Hepatocyte (in vitro differentiated cells): ENCODE results near the gene LRRC41. TPM values are rescaled to one million over a fixed set of nuclear protein-coding genes. Genes with fewer than 3 reads are reported as not detected.

Source experiments
- DNase-seq: peaks from one replicate; pipeline ENCODE4 v3.0.0-alpha.2; 2016; ENCODE audit warnings: low spot score
- H2AFZ ChIP-seq: fragments of 200-600 bp; sonication (generic); 2 replicates; pipeline ENCODE4 v1.6.0; 2016; ENCODE audit warnings: antibody characterized with exemption, mild to moderate bottlenecking
- H3K27ac ChIP-seq: fragments of 200-600 bp; sonication (generic); 2 replicates; pipeline ENCODE4 v1.5.1; 2016; ENCODE audit warnings: mild to moderate bottlenecking
- H3K27me3 ChIP-seq: fragments of 200-600 bp; sonication (generic); 2 replicates; pipeline ENCODE4 v1.6.1; 2016
- H3K36me3 ChIP-seq: fragments of 200-600 bp; sonication (generic); replicated peaks from 2 replicates; pipeline ENCODE4 v1.5.1; 2016; ENCODE audit warnings: low read depth; ENCODE audit not compliant: insufficient read depth
- H3K4me1 ChIP-seq: fragments of 200-600 bp; sonication (generic); 2 replicates; pipeline ENCODE4 v1.5.1; 2016; ENCODE audit warnings: mild to moderate bottlenecking, moderate library complexity; ENCODE audit not compliant: insufficient read depth
- H3K4me2 ChIP-seq: fragments of 200-600 bp; sonication (generic); 2 replicates; pipeline ENCODE4 v1.6.0; 2016
- H3K4me3 ChIP-seq: fragments of 200-600 bp; sonication (generic); 2 replicates; pipeline ENCODE4 v1.5.1; 2016; ENCODE audit warnings: mild to moderate bottlenecking
- H3K79me2 ChIP-seq: fragments of 200-600 bp; sonication (generic); 2 replicates; pipeline ENCODE4 v1.6.0; 2017; ENCODE audit warnings: mild to moderate bottlenecking
- H3K9me2 ChIP-seq: fragments of 200-600 bp; sonication (generic); replicated peaks from 2 replicates; pipeline ENCODE4 v1.6.0; 2017; ENCODE audit warnings: mild to moderate bottlenecking; ENCODE audit not compliant: insufficient read depth
- H3K9me3 ChIP-seq: fragments of 200-600 bp; sonication (generic); 2 replicates; pipeline ENCODE4 v1.5.1; 2016; ENCODE audit warnings: low read depth, mild to moderate bottlenecking
- H4K20me1 ChIP-seq: fragments of 200-600 bp; sonication (generic); 2 replicates; pipeline ENCODE4 v1.6.0; 2016; ENCODE audit warnings: mild to moderate bottlenecking; ENCODE audit not compliant: insufficient read depth, poor library complexity, severe bottlenecking
- CTCF ChIP-seq: fragments of 200-600 bp; sonication (generic); IDR thresholded peaks from 2 replicates; pipeline ENCODE4 v1.5.1; 2016; ENCODE audit warnings: antibody characterized with exemption, mild to moderate bottlenecking; ENCODE audit not compliant: poor library complexity
- EZH2 ChIP-seq: fragments of 200-600 bp; sonication (generic); IDR thresholded peaks from 2 replicates; pipeline ENCODE4 v1.6.1; 2016; ENCODE audit warnings: antibody characterized with exemption, mild to moderate bottlenecking, borderline replicate concordance
- EZH2phosphoT487 ChIP-seq: fragments of 200-600 bp; sonication (generic); IDR thresholded peaks from one replicate; pipeline ENCODE4 v1.6.1; 2018; ENCODE audit warnings: antibody characterized with exemption, mild to moderate bottlenecking, low read depth, moderate library complexity; ENCODE audit not compliant: unreplicated experiment, severe bottlenecking
- WGBS: methylation state at CpG from one replicate; pipeline ENCODE4 v1.1.6; 2016; ENCODE audit warnings: low lambda C conversion rate; ENCODE audit errors: missing lambda C conversion rate; 5-methylcytosine and 5-hydroxymethylcytosine counted together
- polyA plus RNA-seq: library from polyadenylated mRNA; unstranded; fragments of >200 nt; fragmentation: Nextera tagmentation; extraction: Ambion mirVana; gene quantifications from 2 replicates; pipeline ENCODE4 v1.2.1, GENCODE V29; 2016
- total RNA-seq: library from RNA; depleted of rRNA; stranded (reverse); fragments of >200 nt; gene quantifications from 2 replicates; pipeline ENCODE4 v1.2.3, GENCODE V29; 2014

Gene LRRC41
- total and polyA plus RNA-seq, 2 experiments from 2014 or later, result 104 to 123 TPM

- H3K27ac ChIP-seq, result peak overlapping the region; percentile 29
Observed at GRCh38 chr1:46288485-46289133, 14.8 kb downstream of the LRRC41 start.

GRCh38 chr1:46285730-46286477 lies 17.5 kb downstream of the LRRC41 start:
- H3K36me3 ChIP-seq, result no peaks in the 10 kb centered on the region
- no peak overlapping the region for H3K27ac ChIP-seq
- H3K4me3 ChIP-seq, result no peak overlapping the region
- TF ChIP-seq CTCF (no peak), EZH2phosphoT487 (no peak), EZH2 (no peak)
- H2AFZ ChIP-seq, result no peak overlapping the region
- H3K9me3 ChIP-seq, result no peaks in the 10 kb centered on the region
- peak; percentile 10 for DNase-seq
- 92% methylated on average over 27 of the region's 27 CpGs for WGBS
- no peaks in the 10 kb centered on the region for H3K27me3 ChIP-seq
- peaks cover 10% of the 10 kb centered on the region for H4K20me1 ChIP-seq
- H3K9me2 ChIP-seq, result no peaks in the 10 kb centered on the region
- no peaks in the 10 kb centered on the region for H3K4me1 ChIP-seq
- peaks cover 5% of the 10 kb centered on the region for H3K79me2 ChIP-seq
- H3K4me2 ChIP-seq, result no peak overlapping the region

More at GRCh38 chr1:46288485-46289133, 14.8 kb downstream of the LRRC41 start:
- WGBS, result 91% methylated on average over 1 of the region's 1 CpG
- no peaks in the 10 kb centered on the region for H3K36me3 ChIP-seq
- no peak overlapping the region for H3K4me2 ChIP-seq
- H3K27me3 ChIP-seq, result no peaks in the 10 kb centered on the region
- peaks cover 10% of the 10 kb centered on the region for H4K20me1 ChIP-seq
- no peak for DNase-seq
- no peak overlapping the region for H3K4me3 ChIP-seq
- peaks cover 13% of the 10 kb centered on the region for H3K79me2 ChIP-seq
- H3K4me1 ChIP-seq, result no peaks in the 10 kb centered on the region
- no peaks in the 10 kb centered on the region for H3K9me2 ChIP-seq
- no peak overlapping the region for H2AFZ ChIP-seq
- H3K9me3 ChIP-seq, result no peaks in the 10 kb centered on the region
- TF ChIP-seq CTCF, result no peak
- no peak for TF ChIP-seq EZH2
- no peak for TF ChIP-seq EZH2phosphoT487

- Histone ChIP-seq H3K9me3 (no peaks in the 10 kb centered on the region), H4K20me1 (peaks cover 10% of the 10 kb centered on the region), H3K79me2 (peaks cover 5% of the 10 kb centered on the region), H3K4me2 (no peak overlapping the region), H3K4me1 (no peaks in the 10 kb centered on the region), H3K27ac (no peak overlapping the region), H3K4me3 (no peak overlapping the region), H3K36me3 (no peaks in the 10 kb centered on the region), H3K9me2 (no peaks in the 10 kb centered on the region), H2AFZ (no peak overlapping the region), H3K27me3 (no peaks in the 10 kb centered on the region)
- WGBS, result 98% methylated on average over 3 of the region's 3 CpGs
- peak; percentile 26 for DNase-seq
- TF ChIP-seq EZH2 (no peak), CTCF (no peak), EZH2phosphoT487 (no peak)
Observed at GRCh38 chr1:46284597-46285564, 18.5 kb downstream of the LRRC41 start.
